ENCODE data around the gene NOXRED1.

GRCh38 chr14:77467801-77468200 lies 44.5 kb upstream of the NOXRED1 start:
- TF ChIP-seq CTCF (IDR thresholded peaks at IDR 0.05; ENCODE audit: poor library complexity, severe bottlenecking) (no peak), TAF1 (IDR thresholded peaks at IDR 0.05; ENCODE audit: low read depth) (no peak), EP300 (conservative IDR thresholded peaks at IDR 0.05; ENCODE audit: poor library complexity, severe bottlenecking) (no peak), EZH2 (IDR thresholded peaks at IDR 0.05; ENCODE audit: borderline replicate concordance, insufficient read depth, low read length, poor library complexity, severe bottlenecking) (no peak), SMC3 (conservative IDR thresholded peaks at IDR 0.05; ENCODE audit: poor library complexity) (no peak)

Measured in neural cell (in vitro differentiated cells).